Fibroblast of pulmonary artery (primary cell): ENCODE measurements around the gene OCRL.
A peak's percentile ranks its signal among the peaks of the same experiment; 100 is the strongest.
"Not testable (repeated sequence)": the region's sequence is repeated elsewhere in the genome, so short reads cannot be mapped to it uniquely, and the experiment has no call there.

ENCODE experiments used
- DNase-seq: peaks from one replicate; pipeline ENCODE4 v3.0.0-alpha.2; 2010; ENCODE audit warnings: low read depth
- H3K4me3 ChIP-seq: replicated peaks from 2 replicates; pipeline ENCODE4 v1.5.1; 2011; ENCODE audit warnings: low read depth, mild to moderate bottlenecking, control low read depth, low read length, moderate library complexity
- CTCF ChIP-seq: IDR thresholded peaks from 2 replicates; pipeline ENCODE4 v1.5.1; 2011; ENCODE audit warnings: mild to moderate bottlenecking, control low read depth, low read length, inconsistent platforms; ENCODE audit errors: missing control alignments

OCRL gene

GRCh38 chrX:129554816-129555215 is 14.8 kb downstream of the OCRL start:
- not testable (repeated sequence) for DNase-seq, H3K4me3 ChIP-seq
- TF ChIP-seq CTCF: peak; percentile 3

GRCh38 chrX:129556806-129557315 is 16.8 kb downstream of the OCRL start:
- no peak overlapping the region for H3K4me3 ChIP-seq
- TF ChIP-seq CTCF: no peak
- DNase-seq: no peak

GRCh38 chrX:129557844-129558480 is 17.9 kb downstream of the OCRL start:
- no peak for TF ChIP-seq CTCF
- DNase-seq: peak; percentile 51
- no peak overlapping the region for H3K4me3 ChIP-seq

- DNase-seq: no peak
- no peak for TF ChIP-seq CTCF
- no peak overlapping the region for H3K4me3 ChIP-seq
Observed at GRCh38 chrX:129559783-129560182, 19.7 kb downstream of the OCRL start.

GRCh38 chrX:129561453-129561852 is 21.4 kb downstream of the OCRL start:
- TF ChIP-seq CTCF: no peak
- no peak overlapping the region for H3K4me3 ChIP-seq
- DNase-seq: no peak

GRCh38 chrX:129564345-129564744 is 24.3 kb downstream of the OCRL start:
- not testable (repeated sequence) for H3K4me3 ChIP-seq, DNase-seq

- no peak overlapping the region for H3K4me3 ChIP-seq
- DNase-seq: peak; percentile 30
- no peak for TF ChIP-seq CTCF
Observed at GRCh38 chrX:129565046-129565650, 25.1 kb downstream of the OCRL start.
